Loucy (cell line): Measurements from ENCODE around the gene CDC34.

Source experiments
- H2AFZ ChIP-seq: fragments of 200-600 bp; sonication (generic); 2 replicates; pipeline ENCODE4 v1.6.0; 2016; ENCODE audit warnings: antibody characterized with exemption, mild to moderate bottlenecking, low read length, moderate library complexity
- H3F3A ChIP-seq: fragments of 200-600 bp; 2 replicates; pipeline ENCODE4 v1.6.0; 2016; ENCODE audit warnings: antibody characterized with exemption, low read depth, mild to moderate bottlenecking
- H3K27me3 ChIP-seq: fragments of 200-600 bp; sonication (generic); 2 replicates; pipeline ENCODE4 v1.6.1; 2014; ENCODE audit warnings: low read length, mild to moderate bottlenecking; ENCODE audit not compliant: insufficient read depth, poor library complexity, severe bottlenecking
- H3K36me3 ChIP-seq: fragments of 200-600 bp; sonication (generic); 2 replicates; pipeline ENCODE4 v1.6.1; 2016; ENCODE audit warnings: low read length; ENCODE audit not compliant: insufficient read depth
- H3K4me1 ChIP-seq: fragments of 200-600 bp; sonication (generic); 2 replicates; pipeline ENCODE4 v1.5.1; 2014; ENCODE audit warnings: low read length, mild to moderate bottlenecking; ENCODE audit not compliant: insufficient read depth, poor library complexity, severe bottlenecking
- H3K4me2 ChIP-seq: fragments of 200-600 bp; sonication (generic); 2 replicates; pipeline ENCODE4 v1.6.0; 2014; ENCODE audit warnings: antibody characterized with exemption, low read length, low read depth, mild to moderate bottlenecking; ENCODE audit not compliant: poor library complexity, severe bottlenecking
- H3K4me3 ChIP-seq: fragments of 200-600 bp; sonication (generic); 2 replicates; pipeline ENCODE4 v1.5.1; 2014; ENCODE audit warnings: low read length, mild to moderate bottlenecking, mixed read lengths; ENCODE audit not compliant: poor library complexity, severe bottlenecking
- H3K79me2 ChIP-seq: fragments of 200-600 bp; sonication (generic); 2 replicates; pipeline ENCODE4 v1.6.1; 2014; ENCODE audit warnings: low read length; ENCODE audit not compliant: insufficient read depth
- H3K9ac ChIP-seq: fragments of 200-600 bp; sonication (generic); 2 replicates; pipeline ENCODE4 v1.6.0; 2014; ENCODE audit warnings: mild to moderate bottlenecking, low read depth, low read length, moderate library complexity; ENCODE audit not compliant: poor library complexity, severe bottlenecking
- H3K9me2 ChIP-seq: fragments of 200-600 bp; sonication (generic); replicated peaks from 2 replicates; pipeline ENCODE4 v1.6.1; 2016; ENCODE audit warnings: low read depth, low read length, mixed read lengths
- H3K9me3 ChIP-seq: fragments of 200-600 bp; sonication (generic); 2 replicates; pipeline ENCODE4 v1.6.1; 2014; ENCODE audit warnings: mild to moderate bottlenecking, antibody characterized with exemption, low read length, low read depth; ENCODE audit not compliant: insufficient read depth
- H4K20me1 ChIP-seq: fragments of 200-600 bp; sonication (generic); 2 replicates; pipeline ENCODE4 v1.6.0; 2014; ENCODE audit warnings: antibody characterized with exemption, low read length, mild to moderate bottlenecking; ENCODE audit not compliant: insufficient read depth, poor library complexity, severe bottlenecking
- EZH2phosphoT487 ChIP-seq: fragments of 200-600 bp; IDR thresholded peaks from 2 replicates; pipeline ENCODE4 v1.6.1; 2018; ENCODE audit warnings: antibody characterized with exemption, mild to moderate bottlenecking, moderate library complexity, borderline replicate concordance
- TF ChIP-seq, protein P1 (sequence below): fragments of 200-600 bp; sonication (generic); conservative IDR thresholded peaks from 2 replicates; pipeline ENCODE4 v1.5.1; 2014; ENCODE audit warnings: mild to moderate bottlenecking, antibody characterized with exemption, low read length

CDC34 gene, protein sequence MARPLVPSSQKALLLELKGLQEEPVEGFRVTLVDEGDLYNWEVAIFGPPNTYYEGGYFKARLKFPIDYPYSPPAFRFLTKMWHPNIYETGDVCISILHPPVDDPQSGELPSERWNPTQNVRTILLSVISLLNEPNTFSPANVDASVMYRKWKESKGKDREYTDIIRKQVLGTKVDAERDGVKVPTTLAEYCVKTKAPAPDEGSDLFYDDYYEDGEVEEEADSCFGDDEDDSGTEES

DNA sequence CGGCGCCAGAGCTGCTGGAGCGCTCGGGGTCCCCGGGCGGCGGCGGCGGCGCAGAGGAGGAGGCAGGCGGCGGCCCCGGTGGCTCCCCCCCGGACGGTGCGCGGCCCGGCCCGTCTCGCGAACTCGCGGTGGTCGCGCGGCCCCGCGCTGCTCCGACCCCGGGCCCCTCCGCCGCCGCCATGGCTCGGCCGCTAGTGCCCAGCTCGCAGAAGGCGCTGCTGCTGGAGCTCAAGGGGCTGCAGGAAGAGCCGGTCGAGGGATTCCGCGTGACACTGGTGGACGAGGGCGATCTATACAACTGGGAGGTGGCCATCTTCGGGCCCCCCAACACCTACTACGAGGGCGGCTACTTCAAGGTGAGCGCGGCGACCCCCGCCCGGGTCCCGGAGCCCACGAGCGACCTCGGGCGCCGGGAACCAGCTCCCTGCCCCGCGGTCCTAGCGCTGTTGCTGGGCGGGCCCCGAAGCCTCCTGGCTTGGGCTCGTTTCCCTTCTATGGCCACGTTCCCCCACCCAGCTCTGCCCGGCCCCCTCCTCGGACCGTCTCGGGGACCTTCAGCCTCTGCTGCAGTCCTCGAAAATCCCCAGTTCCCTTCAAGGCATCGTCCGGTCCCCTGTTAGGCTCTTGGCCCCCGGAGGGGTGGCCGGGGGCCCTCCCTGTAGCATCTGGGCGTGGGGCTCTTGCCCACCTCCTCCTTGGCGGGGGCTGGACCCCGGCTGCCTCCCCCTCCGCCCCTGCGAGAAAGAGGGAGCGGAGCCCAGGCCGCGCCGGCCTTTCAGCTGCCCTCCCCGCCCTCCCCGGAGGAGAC, at the start of gene CDC34:
Gene CDC34 (plus strand): TSS at position 8 of the 808 bp plus-strand sequence. CDS start 172 bp downstream, at position 180.
- peaks cover 10% of the 10 kb centered on the region; the same call in 1 of the 2 replicates for H3K36me3 ChIP-seq
- H3K9ac ChIP-seq: peak within 1 kb of the TSS; percentile 95
- H3K79me2 ChIP-seq: peaks cover 50% of the 10 kb centered on the region
- peaks cover 33% of the 10 kb centered on the region for H4K20me1 ChIP-seq
- no peaks in the 10 kb centered on the region for H3K9me2 ChIP-seq
- H2AFZ ChIP-seq: peak within 1 kb of the TSS; percentile 66
- H3K4me3 ChIP-seq: peak within 1 kb of the TSS; percentile 98
- H3K9me3 ChIP-seq: no peaks in the 10 kb centered on the region
- peaks cover 8% of the 10 kb centered on the region for H3K27me3 ChIP-seq
- no peaks in the 10 kb centered on the region for H3F3A ChIP-seq
- H3K4me2 ChIP-seq: peak within 1 kb of the TSS; percentile 86
- TF ChIP-seq, protein P1, sequence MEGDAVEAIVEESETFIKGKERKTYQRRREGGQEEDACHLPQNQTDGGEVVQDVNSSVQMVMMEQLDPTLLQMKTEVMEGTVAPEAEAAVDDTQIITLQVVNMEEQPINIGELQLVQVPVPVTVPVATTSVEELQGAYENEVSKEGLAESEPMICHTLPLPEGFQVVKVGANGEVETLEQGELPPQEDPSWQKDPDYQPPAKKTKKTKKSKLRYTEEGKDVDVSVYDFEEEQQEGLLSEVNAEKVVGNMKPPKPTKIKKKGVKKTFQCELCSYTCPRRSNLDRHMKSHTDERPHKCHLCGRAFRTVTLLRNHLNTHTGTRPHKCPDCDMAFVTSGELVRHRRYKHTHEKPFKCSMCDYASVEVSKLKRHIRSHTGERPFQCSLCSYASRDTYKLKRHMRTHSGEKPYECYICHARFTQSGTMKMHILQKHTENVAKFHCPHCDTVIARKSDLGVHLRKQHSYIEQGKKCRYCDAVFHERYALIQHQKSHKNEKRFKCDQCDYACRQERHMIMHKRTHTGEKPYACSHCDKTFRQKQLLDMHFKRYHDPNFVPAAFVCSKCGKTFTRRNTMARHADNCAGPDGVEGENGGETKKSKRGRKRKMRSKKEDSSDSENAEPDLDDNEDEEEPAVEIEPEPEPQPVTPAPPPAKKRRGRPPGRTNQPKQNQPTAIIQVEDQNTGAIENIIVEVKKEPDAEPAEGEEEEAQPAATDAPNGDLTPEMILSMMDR: no peak
- no peak for TF ChIP-seq EZH2phosphoT487
- peaks cover 10% of the 10 kb centered on the region for H3K4me1 ChIP-seq

DNA sequence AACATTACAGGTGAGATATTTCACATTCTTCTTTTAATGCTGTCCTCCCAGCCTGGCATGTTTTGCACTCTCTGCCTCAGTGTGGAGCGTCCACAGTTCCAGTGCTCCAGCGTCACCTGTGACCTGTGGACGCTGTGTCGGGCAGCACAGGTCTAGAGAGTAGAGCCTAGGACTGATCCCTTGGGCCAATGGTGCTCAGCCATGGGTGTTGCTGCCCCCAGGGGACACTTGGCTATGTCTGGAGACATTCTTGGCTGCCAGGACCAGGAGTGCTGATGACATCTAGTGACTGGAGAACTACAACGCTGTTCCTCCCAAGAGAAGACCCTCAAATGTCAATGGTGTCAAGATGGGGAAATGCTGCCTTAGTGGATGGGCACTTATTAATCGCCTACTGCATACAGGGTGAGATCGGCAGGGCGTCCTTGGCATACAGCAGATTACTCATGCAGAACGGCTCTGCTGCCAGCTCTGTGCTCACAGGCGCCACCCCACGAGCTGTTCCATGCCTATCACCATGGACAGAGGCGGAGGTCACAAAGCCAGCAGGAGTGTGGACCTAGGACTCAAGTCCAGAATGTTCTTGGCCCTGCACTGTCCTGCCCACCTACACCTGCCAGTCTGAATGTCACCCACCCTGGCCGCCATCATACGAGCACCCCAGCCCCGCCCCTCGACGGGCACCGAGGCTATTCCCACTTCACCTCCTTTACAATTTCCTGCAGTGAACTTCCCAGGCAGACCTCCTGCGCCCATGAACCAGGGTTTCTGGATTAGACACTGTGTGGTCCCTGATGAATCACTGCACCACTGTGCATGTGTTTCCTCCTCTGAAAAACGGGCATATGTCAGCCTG, 49.1 kb upstream of the CDC34 start:
- no peaks in the 10 kb centered on the region for H4K20me1 ChIP-seq
- H2AFZ ChIP-seq: no peak overlapping the region
- no peaks in the 10 kb centered on the region for H3K4me1 ChIP-seq
- H3K9me2 ChIP-seq: no peaks in the 10 kb centered on the region
- no peak for TF ChIP-seq EZH2phosphoT487
- TF ChIP-seq, protein P1: no peak
- H3K79me2 ChIP-seq: no peaks in the 10 kb centered on the region
- no peaks in the 10 kb centered on the region for H3F3A ChIP-seq
- H3K4me3 ChIP-seq: no peak overlapping the region
- H3K36me3 ChIP-seq: no peaks in the 10 kb centered on the region
- H3K9ac ChIP-seq: no peak overlapping the region
- no peaks in the 10 kb centered on the region for H3K27me3 ChIP-seq
- no peaks in the 10 kb centered on the region; the same call in 1 of the 2 replicates for H3K9me3 ChIP-seq
- H3K4me2 ChIP-seq: no peak overlapping the region

DNA sequence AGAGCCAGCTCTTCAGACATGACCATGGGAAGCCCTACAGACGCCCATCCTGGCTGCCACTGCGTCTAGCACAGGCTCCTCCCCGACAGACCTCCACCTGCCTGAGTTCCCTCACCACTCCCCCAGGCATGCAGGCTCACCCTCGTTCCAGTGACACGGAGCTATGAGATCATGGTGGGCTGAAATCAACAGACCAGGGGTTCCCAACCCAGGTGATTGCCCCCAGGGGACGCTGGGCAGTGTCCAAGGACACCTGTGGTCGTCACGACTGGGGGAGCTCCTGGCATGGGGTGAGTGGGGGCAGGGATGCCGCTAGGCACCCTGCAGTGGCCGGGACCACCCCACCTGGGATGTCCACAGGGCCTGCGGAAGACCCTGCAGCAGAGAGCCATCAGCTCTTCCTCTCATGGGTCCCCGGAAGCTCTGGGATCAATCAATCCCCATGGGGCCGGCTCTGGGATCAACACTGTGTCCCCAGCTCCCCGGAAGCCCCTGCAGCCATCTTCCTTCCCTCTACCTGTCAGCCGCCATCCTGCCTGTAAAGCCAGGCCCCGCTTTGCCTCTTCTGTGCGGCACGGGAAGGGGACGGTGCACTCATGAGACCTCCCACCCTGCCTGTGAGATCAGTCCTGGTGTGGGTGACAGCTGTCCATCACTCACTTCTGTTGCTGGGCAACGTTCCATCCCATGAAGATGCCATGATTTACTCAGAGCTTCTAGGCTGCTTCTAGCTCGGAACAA, 48.1 kb upstream of the CDC34 start:
- no peaks in the 10 kb centered on the region for H3K27me3 ChIP-seq
- no peaks in the 10 kb centered on the region for H3K79me2 ChIP-seq

More for the DNA sequence above, 48.1 kb upstream of the CDC34 start:
- Histone ChIP-seq H2AFZ (no peak overlapping the region), H3K4me2 (no peak overlapping the region), H3K36me3 (no peaks in the 10 kb centered on the region), H3K4me1 (no peaks in the 10 kb centered on the region), H4K20me1 (no peaks in the 10 kb centered on the region), H3K9me2 (no peaks in the 10 kb centered on the region), H3K4me3 (no peak overlapping the region), H3F3A (no peaks in the 10 kb centered on the region), H3K9ac (no peak overlapping the region), H3K9me3 (no peaks in the 10 kb centered on the region; the same call in 1 of the 2 replicates)
- TF ChIP-seq, protein P1: no peak
- TF ChIP-seq EZH2phosphoT487: no peak
